ENCODE data around the gene CHTOP.

The CHTOP gene

DNA sequence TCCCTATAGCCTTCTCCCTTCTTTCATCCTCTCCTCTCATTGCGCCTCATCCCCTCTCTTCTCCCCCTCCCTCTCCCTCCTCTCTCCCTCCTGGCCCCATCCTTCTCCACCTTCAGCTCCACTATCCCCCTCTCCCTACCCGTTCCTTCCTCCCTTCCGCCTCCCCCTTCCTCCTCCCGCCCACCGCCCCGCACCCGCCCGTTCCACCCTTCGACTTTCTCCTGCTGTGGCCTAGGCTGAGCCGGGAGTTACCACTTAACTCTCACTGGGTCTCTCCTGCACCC is 46.2 kb downstream of the CHTOP start (continued):
- TF ChIP-seq, protein P1, sequence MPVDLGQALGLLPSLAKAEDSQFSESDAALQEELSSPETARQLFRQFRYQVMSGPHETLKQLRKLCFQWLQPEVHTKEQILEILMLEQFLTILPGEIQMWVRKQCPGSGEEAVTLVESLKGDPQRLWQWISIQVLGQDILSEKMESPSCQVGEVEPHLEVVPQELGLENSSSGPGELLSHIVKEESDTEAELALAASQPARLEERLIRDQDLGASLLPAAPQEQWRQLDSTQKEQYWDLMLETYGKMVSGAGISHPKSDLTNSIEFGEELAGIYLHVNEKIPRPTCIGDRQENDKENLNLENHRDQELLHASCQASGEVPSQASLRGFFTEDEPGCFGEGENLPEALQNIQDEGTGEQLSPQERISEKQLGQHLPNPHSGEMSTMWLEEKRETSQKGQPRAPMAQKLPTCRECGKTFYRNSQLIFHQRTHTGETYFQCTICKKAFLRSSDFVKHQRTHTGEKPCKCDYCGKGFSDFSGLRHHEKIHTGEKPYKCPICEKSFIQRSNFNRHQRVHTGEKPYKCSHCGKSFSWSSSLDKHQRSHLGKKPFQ (tag by site-specific recombination; IDR thresholded peaks at IDR 0.05), result no peak
- TF ChIP-seq ZNF266 (tag by site-specific recombination; IDR thresholded peaks at IDR 0.05; ENCODE audit: low read depth) (no peak), ZNF664 (tag by site-specific recombination; IDR thresholded peaks at IDR 0.05) (no peak), ZNF433 (tag by site-specific recombination; IDR thresholded peaks at IDR 0.05; ENCODE audit: low read depth) (no peak), SP2 (tag by site-specific recombination; IDR thresholded peaks at IDR 0.05) (0 out of 2 replicates have a peak, but pooled peaks have one; percentile 33), ZNF324 (tag by site-specific recombination; IDR thresholded peaks at IDR 0.05) (no peak), ZNF473 (tag by site-specific recombination; IDR thresholded peaks at IDR 0.05) (no peak), YY2 (tag by site-specific recombination; IDR thresholded peaks at IDR 0.05) (no peak), ZNF830 (tag by site-specific recombination; IDR thresholded peaks at IDR 0.05; ENCODE audit: low read depth) (no peak), ZNF26 (tag by site-specific recombination; IDR thresholded peaks at IDR 0.05) (no peak), ZSCAN4 (tag by site-specific recombination; IDR thresholded peaks at IDR 0.05) (no peak), ZEB2 (tag by site-specific recombination; IDR thresholded peaks at IDR 0.05) (no peak), ZFHX2 (tag by site-specific recombination; conservative IDR thresholded peaks at IDR 0.05) (peak; percentile 82), ZNF302 (tag by site-specific recombination; IDR thresholded peaks at IDR 0.05; ENCODE audit: low read depth) (no peak), ZNF76 (tag by site-specific recombination; IDR thresholded peaks at IDR 0.05; ENCODE audit: borderline replicate concordance, low read depth) (no peak), WT1 (tag by site-specific recombination; IDR thresholded peaks at IDR 0.05) (peak; percentile 42; the same call in 1 of the 2 replicates), ATF2 (tag by site-specific recombination; IDR thresholded peaks at IDR 0.05; ENCODE audit: low read depth) (no peak), ZNF785 (tag by site-specific recombination; IDR thresholded peaks at IDR 0.05) (no peak), PATZ1 (tag by site-specific recombination; IDR thresholded peaks at IDR 0.05) (0 out of 2 replicates have a peak, but pooled peaks have one; percentile 29), ZNF610 (tag by site-specific recombination; IDR thresholded peaks at IDR 0.05; ENCODE audit: borderline replicate concordance) (no peak), KLF8 (tag by site-specific recombination; IDR thresholded peaks at IDR 0.05) (no peak), KLF1 (tag by site-specific recombination; IDR thresholded peaks at IDR 0.05) (peak; percentile 68; the same call in 1 of the 2 replicates), ZSCAN18 (tag by site-specific recombination; IDR thresholded peaks at IDR 0.05) (no peak)
- TF ChIP-seq, protein P2, sequence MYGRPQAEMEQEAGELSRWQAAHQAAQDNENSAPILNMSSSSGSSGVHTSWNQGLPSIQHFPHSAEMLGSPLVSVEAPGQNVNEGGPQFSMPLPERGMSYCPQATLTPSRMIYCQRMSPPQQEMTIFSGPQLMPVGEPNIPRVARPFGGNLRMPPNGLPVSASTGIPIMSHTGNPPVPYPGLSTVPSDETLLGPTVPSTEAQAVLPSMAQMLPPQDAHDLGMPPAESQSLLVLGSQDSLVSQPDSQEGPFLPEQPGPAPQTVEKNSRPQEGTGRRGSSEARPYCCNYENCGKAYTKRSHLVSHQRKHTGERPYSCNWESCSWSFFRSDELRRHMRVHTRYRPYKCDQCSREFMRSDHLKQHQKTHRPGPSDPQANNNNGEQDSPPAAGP (tag by site-specific recombination; IDR thresholded peaks at IDR 0.05), result peak; percentile 53; the same call in 1 of the 2 replicates
- TF ChIP-seq, protein P3, sequence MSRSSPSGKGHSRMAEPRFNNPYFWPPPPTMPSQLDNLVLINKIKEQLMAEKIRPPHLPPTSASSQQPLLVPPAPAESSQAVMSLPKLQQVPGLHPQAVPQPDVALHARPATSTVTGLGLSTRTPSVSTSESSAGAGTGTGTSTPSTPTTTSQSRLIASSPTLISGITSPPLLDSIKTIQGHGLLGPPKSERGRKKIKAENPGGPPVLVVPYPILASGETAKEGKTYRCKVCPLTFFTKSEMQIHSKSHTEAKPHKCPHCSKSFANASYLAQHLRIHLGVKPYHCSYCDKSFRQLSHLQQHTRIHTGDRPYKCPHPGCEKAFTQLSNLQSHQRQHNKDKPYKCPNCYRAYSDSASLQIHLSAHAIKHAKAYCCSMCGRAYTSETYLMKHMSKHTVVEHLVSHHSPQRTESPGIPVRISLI (tag by site-specific recombination; IDR thresholded peaks at IDR 0.05), result no peak
- TF ChIP-seq, protein P4, sequence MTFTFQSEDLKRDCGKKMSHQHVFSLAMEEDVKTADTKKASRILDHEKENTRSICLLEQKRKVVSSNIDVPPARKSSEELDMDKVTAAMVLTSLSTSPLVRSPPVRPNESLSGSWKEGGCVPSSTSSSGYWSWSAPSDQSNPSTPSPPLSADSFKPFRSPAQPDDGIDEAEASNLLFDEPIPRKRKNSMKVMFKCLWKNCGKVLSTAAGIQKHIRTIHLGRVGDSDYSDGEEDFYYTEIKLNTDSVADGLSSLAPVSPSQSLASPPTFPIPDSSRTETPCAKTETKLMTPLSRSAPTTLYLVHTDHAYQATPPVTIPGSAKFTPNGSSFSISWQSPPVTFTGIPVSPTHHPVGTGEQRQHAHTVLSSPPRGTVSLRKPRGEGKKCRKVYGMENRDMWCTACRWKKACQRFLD (tag by site-specific recombination; IDR thresholded peaks at IDR 0.05), result no peak
